ENCODE data around the gene FGFBP3. TPM values are rescaled to one million over a fixed set of nuclear protein-coding genes. Genes with fewer than 3 reads are reported as not detected.

FGFBP3 gene
- total and polyA plus RNA-seq, 2 of the 13 experiments (the other 11 are each of a cell fraction or from before 2014, with no cell fraction given): 0.50 to 2.0 TPM

DNA sequence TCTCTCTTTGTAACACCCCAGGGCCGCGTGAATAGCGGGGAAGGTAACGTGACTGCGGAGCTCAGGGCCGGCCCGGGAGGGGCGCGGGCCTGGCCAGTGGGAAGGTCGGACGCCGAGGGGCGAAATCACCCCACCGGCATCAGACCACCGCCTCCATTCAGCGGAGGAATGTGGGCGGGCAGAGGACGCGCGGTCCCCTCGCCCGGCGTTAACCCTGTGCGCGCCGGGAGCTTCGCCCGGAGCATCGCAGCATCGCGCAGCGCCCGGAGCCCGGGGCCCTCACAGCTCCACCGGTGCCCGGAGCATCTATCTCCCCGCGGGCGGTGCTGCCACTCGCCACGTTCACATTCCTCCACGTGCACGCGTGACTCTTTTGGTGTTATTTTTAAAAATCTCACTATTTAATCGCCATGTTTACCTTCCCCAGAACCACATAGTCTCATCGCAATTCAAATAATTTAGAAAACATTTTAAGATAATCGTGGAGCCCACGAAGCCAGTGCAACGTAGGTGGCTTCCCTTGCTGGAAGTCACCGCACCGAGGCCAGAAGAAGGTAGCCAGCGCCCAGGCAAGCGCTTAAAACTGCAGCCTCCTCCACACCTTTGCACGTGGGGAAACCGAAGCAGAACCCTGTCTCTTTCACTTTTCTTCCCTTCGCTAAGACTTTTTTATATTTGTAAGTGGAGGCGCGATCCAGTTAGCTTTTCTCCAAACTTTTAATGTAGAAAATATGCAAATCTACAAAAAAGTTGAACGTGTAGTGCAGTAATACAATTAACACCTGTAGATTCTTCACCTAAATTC, 21.8 kb downstream of the FGFBP3 start (continued):
- peak; percentile 93 for TF ChIP-seq ARNTL (CRISPR knock-in tag; IDR thresholded peaks at IDR 0.05)
- no peak for TF ChIP-seq ZNF430 (CRISPR knock-in tag; IDR thresholded peaks at IDR 0.05)
- peak; percentile 90 for TF ChIP-seq ZNF563 (CRISPR knock-in tag; IDR thresholded peaks at IDR 0.05)
- TF ChIP-seq ZNF572 (CRISPR knock-in tag; IDR thresholded peaks at IDR 0.05): no peak
- TF ChIP-seq, protein P1, sequence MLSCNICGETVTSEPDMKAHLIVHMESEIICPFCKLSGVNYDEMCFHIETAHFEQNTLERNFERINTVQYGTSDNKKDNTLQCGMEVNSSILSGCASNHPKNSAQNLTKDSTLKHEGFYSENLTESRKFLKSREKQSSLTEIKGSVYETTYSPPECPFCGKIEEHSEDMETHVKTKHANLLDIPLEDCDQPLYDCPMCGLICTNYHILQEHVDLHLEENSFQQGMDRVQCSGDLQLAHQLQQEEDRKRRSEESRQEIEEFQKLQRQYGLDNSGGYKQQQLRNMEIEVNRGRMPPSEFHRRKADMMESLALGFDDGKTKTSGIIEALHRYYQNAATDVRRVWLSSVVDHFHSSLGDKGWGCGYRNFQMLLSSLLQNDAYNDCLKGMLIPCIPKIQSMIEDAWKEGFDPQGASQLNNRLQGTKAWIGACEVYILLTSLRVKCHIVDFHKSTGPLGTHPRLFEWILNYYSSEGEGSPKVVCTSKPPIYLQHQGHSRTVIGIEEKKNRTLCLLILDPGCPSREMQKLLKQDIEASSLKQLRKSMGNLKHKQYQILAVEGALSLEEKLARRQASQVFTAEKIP (CRISPR knock-in tag; IDR thresholded peaks at IDR 0.05; ENCODE audit: borderline replicate concordance): no peak
- TF ChIP-seq ZBTB7A (CRISPR knock-in tag; IDR thresholded peaks at IDR 0.05): peak; percentile 92
- no peak for TF ChIP-seq TMF1 (CRISPR knock-in tag; IDR thresholded peaks at IDR 0.05; ENCODE audit: low read depth)
- TF ChIP-seq NFE2 (CRISPR knock-in tag; IDR thresholded peaks at IDR 0.05): no peak
- no peak for TF ChIP-seq HCFC1 (IDR thresholded peaks at IDR 0.05; ENCODE audit: low read depth, low read length)
- TF ChIP-seq, protein P2, sequence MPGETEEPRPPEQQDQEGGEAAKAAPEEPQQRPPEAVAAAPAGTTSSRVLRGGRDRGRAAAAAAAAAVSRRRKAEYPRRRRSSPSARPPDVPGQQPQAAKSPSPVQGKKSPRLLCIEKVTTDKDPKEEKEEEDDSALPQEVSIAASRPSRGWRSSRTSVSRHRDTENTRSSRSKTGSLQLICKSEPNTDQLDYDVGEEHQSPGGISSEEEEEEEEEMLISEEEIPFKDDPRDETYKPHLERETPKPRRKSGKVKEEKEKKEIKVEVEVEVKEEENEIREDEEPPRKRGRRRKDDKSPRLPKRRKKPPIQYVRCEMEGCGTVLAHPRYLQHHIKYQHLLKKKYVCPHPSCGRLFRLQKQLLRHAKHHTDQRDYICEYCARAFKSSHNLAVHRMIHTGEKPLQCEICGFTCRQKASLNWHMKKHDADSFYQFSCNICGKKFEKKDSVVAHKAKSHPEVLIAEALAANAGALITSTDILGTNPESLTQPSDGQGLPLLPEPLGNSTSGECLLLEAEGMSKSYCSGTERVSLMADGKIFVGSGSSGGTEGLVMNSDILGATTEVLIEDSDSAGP (CRISPR knock-in tag; IDR thresholded peaks at IDR 0.05; ENCODE audit: borderline replicate concordance): peak; percentile 80; the same call in 1 of the 2 replicates
- TF ChIP-seq, protein P3, sequence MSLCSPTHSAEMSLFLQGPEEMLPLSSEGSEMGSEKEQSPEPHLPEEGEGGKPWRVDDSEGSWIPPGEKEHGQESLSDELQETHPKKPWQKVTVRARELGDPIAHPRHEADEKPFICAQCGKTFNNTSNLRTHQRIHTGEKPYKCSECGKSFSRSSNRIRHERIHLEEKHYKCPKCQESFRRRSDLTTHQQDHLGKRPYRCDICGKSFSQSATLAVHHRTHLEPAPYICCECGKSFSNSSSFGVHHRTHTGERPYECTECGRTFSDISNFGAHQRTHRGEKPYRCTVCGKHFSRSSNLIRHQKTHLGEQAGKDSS (CRISPR knock-in tag; IDR thresholded peaks at IDR 0.05; ENCODE audit: borderline replicate concordance, low read depth): no peak
- no peak for TF ChIP-seq ZNF10 (CRISPR knock-in tag; IDR thresholded peaks at IDR 0.05; ENCODE audit: borderline replicate concordance, low read depth)
- TF ChIP-seq NR2F6 (IDR thresholded peaks at IDR 0.05): no peak
- no peak for TF ChIP-seq NR2F6 (CRISPR knock-in tag; IDR thresholded peaks at IDR 0.05)
- TF ChIP-seq ZNF350 (CRISPR knock-in tag; IDR thresholded peaks at IDR 0.05; ENCODE audit: borderline replicate concordance, low read depth): peak; percentile 40; the same call in 1 of the 2 replicates
- TF ChIP-seq ZNF777 (CRISPR knock-in tag; IDR thresholded peaks at IDR 0.05): no peak
- TF ChIP-seq YY1 (IDR thresholded peaks at IDR 0.05; ENCODE audit: insufficient read depth, insufficient replicate concordance, low read depth, low read length): no peak
- no peak for TF ChIP-seq SOX6 (IDR thresholded peaks at IDR 0.05)
- TF ChIP-seq SOX6 (CRISPR knock-in tag; IDR thresholded peaks at IDR 0.05): peak; percentile 79
- TF ChIP-seq ZNF746 (CRISPR knock-in tag; IDR thresholded peaks at IDR 0.05): no peak
- TF ChIP-seq ARHGAP35 (CRISPR knock-in tag; IDR thresholded peaks at IDR 0.05; ENCODE audit: borderline replicate concordance): 0 out of 2 replicates have a peak, but pooled peaks have one; percentile 76
- TF ChIP-seq, protein P4, sequence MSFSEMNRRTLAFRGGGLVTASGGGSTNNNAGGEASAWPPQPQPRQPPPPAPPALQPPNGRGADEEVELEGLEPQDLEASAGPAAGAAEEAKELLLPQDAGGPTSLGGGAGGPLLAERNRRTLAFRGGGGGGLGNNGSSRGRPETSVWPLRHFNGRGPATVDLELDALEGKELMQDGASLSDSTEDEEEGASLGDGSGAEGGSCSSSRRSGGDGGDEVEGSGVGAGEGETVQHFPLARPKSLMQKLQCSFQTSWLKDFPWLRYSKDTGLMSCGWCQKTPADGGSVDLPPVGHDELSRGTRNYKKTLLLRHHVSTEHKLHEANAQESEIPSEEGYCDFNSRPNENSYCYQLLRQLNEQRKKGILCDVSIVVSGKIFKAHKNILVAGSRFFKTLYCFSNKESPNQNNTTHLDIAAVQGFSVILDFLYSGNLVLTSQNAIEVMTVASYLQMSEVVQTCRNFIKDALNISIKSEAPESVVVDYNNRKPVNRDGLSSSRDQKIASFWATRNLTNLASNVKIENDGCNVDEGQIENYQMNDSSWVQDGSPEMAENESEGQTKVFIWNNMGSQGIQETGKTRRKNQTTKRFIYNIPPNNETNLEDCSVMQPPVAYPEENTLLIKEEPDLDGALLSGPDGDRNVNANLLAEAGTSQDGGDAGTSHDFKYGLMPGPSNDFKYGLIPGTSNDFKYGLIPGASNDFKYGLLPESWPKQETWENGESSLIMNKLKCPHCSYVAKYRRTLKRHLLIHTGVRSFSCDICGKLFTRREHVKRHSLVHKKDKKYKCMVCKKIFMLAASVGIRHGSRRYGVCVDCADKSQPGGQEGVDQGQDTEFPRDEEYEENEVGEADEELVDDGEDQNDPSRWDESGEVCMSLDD (CRISPR knock-in tag; IDR thresholded peaks at IDR 0.05; ENCODE audit: borderline replicate concordance): no peak
- TF ChIP-seq ZNF879 (CRISPR knock-in tag; IDR thresholded peaks at IDR 0.05): 0 out of 2 replicates have a peak, but pooled peaks have one; percentile 55
- TF ChIP-seq ZNF839 (CRISPR knock-in tag; IDR thresholded peaks at IDR 0.05; ENCODE audit: borderline replicate concordance): no peak

All from HepG2 (cell line).